Ascending aorta (tissue), 2 donors: ENCODE data around the gene SFXN1. TPM values are rescaled to one million over a fixed set of nuclear protein-coding genes. Genes with fewer than 3 reads are reported as not detected.
A peak's percentile ranks its signal among the peaks of the same experiment; 100 is the strongest.

ENCODE experiments used
- DNase-seq, 2 donors: peaks; one replicate each; pipeline ENCODE4 v3.0.0-alpha.2; 2019; ENCODE audit warnings: low spot score in 2 of 2
- H3K27ac ChIP-seq, 2 donors: fragments of 200-600 bp; sonication (generic); one replicate each; pipeline ENCODE4 v1.5.1; 2016 to 2017; ENCODE audit warnings: mild to moderate bottlenecking in 1 of 2
- H3K27me3 ChIP-seq: fragments of 200-600 bp; sonication (generic); one replicate; pipeline ENCODE4 v1.5.1; 2017
- H3K36me3 ChIP-seq, 2 donors: fragments of 200-600 bp; sonication (generic); one replicate each; pipeline ENCODE4 v1.5.1; 2016
- H3K4me1 ChIP-seq, 2 donors: fragments of 200-600 bp; sonication (generic); one replicate each; pipeline ENCODE4 v1.5.1; 2016 to 2017; ENCODE audit warnings: mild to moderate bottlenecking in 1 of 2
- H3K4me3 ChIP-seq, 2 donors: fragments of 200-600 bp; sonication (generic); one replicate each; pipeline ENCODE4 v1.5.1; 2016 to 2017; ENCODE audit warnings: mild to moderate bottlenecking in 1 of 2
- H3K9me3 ChIP-seq, 2 donors: fragments of 200-600 bp; sonication (generic); one replicate each; pipeline ENCODE4 v1.5.1; 2016
- CTCF ChIP-seq, 3 experiments: fragments of 200-600 bp in 2 of 3; fragments of 450-650 bp in 1 of 3; sonication (generic) in 2 of 3; IDR thresholded peaks; one replicate each; pipeline ENCODE4 v1.5.1; 2016 to 2019; ENCODE audit warnings: antibody characterized with exemption in 3 of 3, mild to moderate bottlenecking in 1 of 3, moderate library complexity in 1 of 3
- intact Hi-C: fragments of 100-400 bp; cut with DNase I; formaldehyde crosslinking; loops from one replicate; pipeline ENCODE4 v1.15.1; 2023
- total RNA-seq: library from RNA; depleted of rRNA; stranded (reverse); fragments of >200 nt; gene quantifications from one replicate; pipeline ENCODE4 v1.1.0, GENCODE V29; 2016

The SFXN1 gene
- total RNA-seq, 1 donor from 2014 or later: 47.5 TPM

- no peaks in the 10 kb centered on the region for H3K4me1 ChIP-seq
- TF ChIP-seq CTCF (IDR thresholded peaks at IDR 0.05): peak; percentile 29 to 67 (median 63)
- DNase-seq: no peak
- H3K27ac ChIP-seq: no peak overlapping the region
- no peaks in the 10 kb centered on the region for H3K9me3 ChIP-seq
- intact Hi-C loops: no loop called here
- H3K27me3 ChIP-seq: no peaks in the 10 kb centered on the region
- H3K36me3 ChIP-seq: no peaks in the 10 kb centered on the region
- no peak overlapping the region for H3K4me3 ChIP-seq
Measured at GRCh38 chr5:175464074-175464941, 14.1 kb upstream of the SFXN1 start.

DNA sequence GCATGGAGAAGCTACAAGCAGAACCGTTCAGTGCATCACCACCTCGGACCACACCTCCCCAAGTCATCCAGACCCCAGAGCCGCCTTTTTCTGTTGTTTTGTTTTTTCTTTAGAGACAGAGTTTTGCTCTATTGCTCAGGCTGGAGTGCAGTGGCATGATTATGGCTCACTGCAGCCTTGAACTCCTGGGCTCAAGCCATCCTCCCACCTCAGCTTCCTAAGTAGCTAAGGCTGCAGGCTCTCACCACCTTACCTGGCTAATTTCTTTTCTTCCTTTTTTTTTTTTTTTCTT, 13.5 kb upstream of the SFXN1 start:
- Histone ChIP-seq H3K27ac (no peak overlapping the region), H3K27me3 (no peaks in the 10 kb centered on the region), H3K4me3 (no peak overlapping the region), H3K9me3 (no peaks in the 10 kb centered on the region), H3K36me3 (no peaks in the 10 kb centered on the region), H3K4me1 (no peaks in the 10 kb centered on the region)
- no peak for DNase-seq
- TF ChIP-seq CTCF (IDR thresholded peaks at IDR 0.05): no peak
- intact Hi-C loops: no loop called here

DNA sequence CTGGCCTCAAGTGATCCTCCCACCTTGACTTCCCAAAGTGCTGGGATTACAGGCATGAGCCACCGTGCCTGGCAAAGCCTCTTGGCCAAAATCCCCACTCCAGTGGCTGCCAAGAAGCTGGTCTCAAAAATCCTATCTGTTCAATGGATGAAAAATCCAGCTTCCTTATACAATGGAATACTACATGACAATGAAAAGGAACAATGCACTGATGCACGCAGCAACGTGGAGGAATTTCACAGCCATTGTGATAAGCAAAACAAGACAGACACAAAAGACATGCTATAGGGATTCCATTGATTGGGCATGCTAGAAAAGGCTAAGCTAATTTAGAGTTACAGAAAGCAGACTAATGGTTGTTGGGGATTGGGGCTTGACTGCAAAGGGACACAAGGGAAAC, 13.1 kb upstream of the SFXN1 start:
- TF ChIP-seq CTCF (IDR thresholded peaks at IDR 0.05): no peak
- no peak for DNase-seq
- no peak overlapping the region for H3K4me3 ChIP-seq
- H3K4me1 ChIP-seq: no peaks in the 10 kb centered on the region
- H3K27me3 ChIP-seq: no peaks in the 10 kb centered on the region
- no peak overlapping the region for H3K27ac ChIP-seq
- H3K9me3 ChIP-seq: no peaks in the 10 kb centered on the region
- intact Hi-C loops: no loop called here
- no peaks in the 10 kb centered on the region for H3K36me3 ChIP-seq

DNA sequence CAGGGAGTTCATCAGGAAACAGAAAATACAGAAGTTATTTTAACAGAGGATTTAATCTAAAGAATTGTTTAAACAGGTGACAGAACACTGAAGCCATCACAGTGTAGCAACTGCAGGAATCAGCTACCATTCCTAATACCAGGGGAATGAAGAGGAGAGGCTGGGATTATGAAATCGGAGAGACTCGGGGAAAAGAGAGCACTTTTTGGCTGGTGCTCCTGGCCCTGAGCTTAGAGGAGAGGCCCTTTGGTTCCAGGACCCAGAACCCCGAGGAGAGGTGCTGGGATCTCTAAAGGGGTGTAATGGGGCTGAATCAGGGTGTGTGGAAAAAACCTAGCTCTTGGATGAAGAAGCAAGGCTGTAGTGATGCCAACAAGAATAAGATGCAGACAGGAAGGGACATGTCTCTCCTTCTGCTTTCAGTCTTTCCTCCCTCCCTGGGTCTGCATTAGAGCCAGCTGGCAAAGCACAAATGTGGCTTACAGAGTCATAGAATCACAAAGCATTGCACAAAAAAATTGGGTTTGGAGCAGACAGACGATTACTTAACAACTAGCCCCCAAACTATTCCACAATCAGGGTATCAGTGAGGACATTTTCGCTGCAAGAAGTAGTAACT, 11.6 kb upstream of the SFXN1 start:
- no peaks in the 10 kb centered on the region for H3K9me3 ChIP-seq
- H3K27me3 ChIP-seq: no peaks in the 10 kb centered on the region
- H3K4me1 ChIP-seq: no peaks in the 10 kb centered on the region
- TF ChIP-seq CTCF (IDR thresholded peaks at IDR 0.05): no peak
- H3K36me3 ChIP-seq: no peaks in the 10 kb centered on the region
- intact Hi-C loops: no loop called here
- DNase-seq: no peak
- no peak overlapping the region for H3K4me3 ChIP-seq
- no peak overlapping the region for H3K27ac ChIP-seq

- intact Hi-C loops: no loop called here
- Histone ChIP-seq H3K36me3 (no peaks in the 10 kb centered on the region), H3K4me3 (no peak overlapping the region), H3K27me3 (no peaks in the 10 kb centered on the region), H3K4me1 (no peaks in the 10 kb centered on the region), H3K27ac (no peak overlapping the region), H3K9me3 (no peaks in the 10 kb centered on the region)
- DNase-seq: no peak
- TF ChIP-seq CTCF (IDR thresholded peaks at IDR 0.05): no peak
Measured at GRCh38 chr5:175467983-175468690, 10.2 kb upstream of the SFXN1 start.
